ENCODE results near the gene IFNAR1.

DNA sequence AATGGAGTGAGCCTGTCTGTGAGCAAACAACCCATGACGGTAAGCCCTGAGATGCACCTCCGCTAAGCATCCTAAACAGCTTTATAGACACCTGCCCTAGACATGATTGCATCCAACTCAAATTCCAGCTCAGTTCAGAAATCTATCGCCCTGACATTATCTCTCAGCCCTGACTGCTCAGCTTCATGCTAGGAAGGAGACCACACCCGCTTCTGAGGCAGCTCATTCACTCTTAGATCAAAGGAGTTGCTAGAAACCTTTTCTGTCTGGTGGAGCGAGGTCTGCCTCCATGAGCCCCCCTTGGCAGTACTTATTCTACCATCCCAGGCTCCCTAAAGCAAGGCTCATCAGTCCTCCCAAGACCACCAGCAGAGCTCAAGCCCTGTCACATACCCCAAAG, 41.6 kb upstream of the IFNAR1 start:
- TF ChIP-seq POLR2AphosphoS5 (IDR thresholded peaks at IDR 0.05) (no peak), CTCF (IDR thresholded peaks at IDR 0.05) (no peak)

All from esophagus muscularis mucosa (tissue), 3 donors.